Right renal pelvis (tissue), 4 donors: ENCODE measurements around the gene MTA1. TPM values are rescaled to one million over a fixed set of nuclear protein-coding genes. Genes with fewer than 3 reads are reported as not detected.

Experiments used
- DNase-seq, 4 donors: peaks; one replicate each; pipeline ENCODE4 v3.0.0-alpha.2; 2013; ENCODE audit warnings: low read depth in 4 of 4, low spot score in 3 of 4, missing footprints in 1 of 4
- polyA plus RNA-seq, 4 donors: library from polyadenylated mRNA; unstranded; fragments of 120-200 nt; gene quantifications; one replicate each; pipeline ENCODE4 v1.2.1, GENCODE V29; 2013; ENCODE audit not compliant: insufficient read length in 4 of 4

MTA1 gene
- polyA plus RNA-seq: 100 to 1,000 TPM in 3 of 4 donors, 10 to 100 TPM in 1; 96.2 to 125 (median 106) TPM

DNA sequence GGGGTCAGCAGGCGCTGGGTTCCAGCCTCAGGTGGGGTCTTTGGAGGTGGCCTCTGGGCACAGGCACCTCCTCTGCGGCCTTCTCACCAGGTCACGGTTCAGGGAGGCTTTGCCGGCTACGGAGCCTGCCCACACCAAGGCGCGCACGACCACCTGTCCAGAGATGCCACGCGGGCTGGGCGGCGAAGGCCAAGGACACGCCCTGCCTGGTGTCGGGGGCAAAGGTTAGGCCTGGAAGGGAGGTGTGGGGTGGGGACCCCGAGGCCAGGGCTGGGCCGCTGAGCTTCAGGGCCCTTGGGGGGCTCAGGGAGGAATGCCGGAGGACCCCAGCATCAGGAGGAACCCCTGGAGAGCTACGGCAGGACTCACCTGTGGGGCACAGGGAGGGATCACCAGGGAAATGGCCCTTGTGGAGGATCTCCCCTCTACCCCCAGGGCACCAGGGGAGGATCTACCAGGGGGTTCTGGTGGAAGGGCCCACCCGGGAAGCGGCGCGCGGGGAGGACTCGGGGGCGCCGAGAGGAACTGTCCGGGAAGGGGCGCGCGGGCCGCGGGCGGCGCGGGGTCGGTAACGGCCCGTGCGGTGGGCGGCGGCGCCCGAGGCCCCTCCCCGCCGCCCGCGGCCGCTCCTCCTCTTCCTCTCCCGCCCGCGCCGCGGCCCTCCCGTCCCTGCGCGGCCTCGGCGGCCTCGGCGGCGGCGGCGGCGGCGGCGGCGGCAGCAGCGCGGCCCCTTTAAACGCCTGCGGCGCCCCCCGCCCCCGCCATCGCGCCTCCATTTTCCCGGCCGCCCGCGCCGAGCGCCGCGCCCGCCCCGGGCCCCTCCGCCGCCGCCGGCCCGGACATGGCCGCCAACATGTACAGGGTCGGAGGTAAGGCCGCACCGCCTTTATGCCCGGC lies at the start of gene MTA1:
Gene MTA1, plus strand, starts transcription at position 633 of the 897 bp plus-strand sequence. Its CDS starts 209 bp downstream, at position 842.
- no peak for DNase-seq

DNA sequence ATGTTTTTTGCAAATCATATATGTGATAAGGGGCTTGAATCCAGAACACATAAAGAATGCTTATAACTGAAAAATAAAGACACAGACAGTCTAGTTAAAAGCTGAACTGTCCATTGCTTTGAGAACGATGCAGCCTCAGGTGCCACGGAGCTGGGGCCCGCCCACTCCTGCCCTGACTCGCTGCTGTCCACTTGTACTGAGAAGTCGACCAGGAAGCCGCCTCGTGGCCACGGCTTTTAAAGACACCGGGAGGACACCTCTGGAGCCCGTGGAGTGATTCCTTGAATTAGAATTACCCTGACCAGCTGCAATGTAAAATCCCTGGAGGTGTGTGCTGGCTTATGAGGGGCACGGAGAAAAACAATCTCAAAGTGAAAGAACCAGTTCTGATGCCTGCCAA lies 45.2 kb upstream of the MTA1 start:
- DNase-seq: no peak

GRCh38 chr14:105375635-105376057 lies 44.0 kb upstream of the MTA1 start:
- DNase-seq: no peak

- DNase-seq: no peak
Measured at GRCh38 chr14:105376521-105377440, 42.8 kb upstream of the MTA1 start.

GRCh38 chr14:105377555-105378182 lies 42.0 kb upstream of the MTA1 start:
- no peak for DNase-seq

DNA sequence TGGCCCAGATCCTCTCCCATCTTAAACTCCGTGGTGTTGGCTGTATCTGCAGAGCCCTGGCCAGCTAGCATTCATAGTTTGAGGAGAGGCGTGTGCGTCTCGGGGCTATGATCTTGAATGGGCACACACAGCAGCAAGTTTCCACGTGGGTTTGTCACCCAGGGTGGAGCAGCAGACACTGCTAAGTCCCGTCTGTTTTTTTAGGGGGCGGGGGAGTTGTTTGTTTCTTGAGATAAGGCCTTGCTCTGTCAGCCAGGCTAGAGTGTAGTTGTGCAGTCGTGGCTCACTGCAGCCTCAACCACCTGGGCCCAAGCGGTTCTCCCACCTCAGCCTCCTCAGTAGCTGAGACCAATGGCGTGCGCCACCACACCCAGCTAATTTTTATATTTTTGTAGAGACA lies 41.4 kb upstream of the MTA1 start:
- DNase-seq: no peak

GRCh38 chr14:105378873-105379685 lies 40.5 kb upstream of the MTA1 start:
- no peak for DNase-seq

- DNase-seq: no peak
Measured at GRCh38 chr14:105379946-105380345, 39.7 kb upstream of the MTA1 start.

- no peak for DNase-seq
Measured at GRCh38 chr14:105380756-105381155, 38.9 kb upstream of the MTA1 start.

DNA sequence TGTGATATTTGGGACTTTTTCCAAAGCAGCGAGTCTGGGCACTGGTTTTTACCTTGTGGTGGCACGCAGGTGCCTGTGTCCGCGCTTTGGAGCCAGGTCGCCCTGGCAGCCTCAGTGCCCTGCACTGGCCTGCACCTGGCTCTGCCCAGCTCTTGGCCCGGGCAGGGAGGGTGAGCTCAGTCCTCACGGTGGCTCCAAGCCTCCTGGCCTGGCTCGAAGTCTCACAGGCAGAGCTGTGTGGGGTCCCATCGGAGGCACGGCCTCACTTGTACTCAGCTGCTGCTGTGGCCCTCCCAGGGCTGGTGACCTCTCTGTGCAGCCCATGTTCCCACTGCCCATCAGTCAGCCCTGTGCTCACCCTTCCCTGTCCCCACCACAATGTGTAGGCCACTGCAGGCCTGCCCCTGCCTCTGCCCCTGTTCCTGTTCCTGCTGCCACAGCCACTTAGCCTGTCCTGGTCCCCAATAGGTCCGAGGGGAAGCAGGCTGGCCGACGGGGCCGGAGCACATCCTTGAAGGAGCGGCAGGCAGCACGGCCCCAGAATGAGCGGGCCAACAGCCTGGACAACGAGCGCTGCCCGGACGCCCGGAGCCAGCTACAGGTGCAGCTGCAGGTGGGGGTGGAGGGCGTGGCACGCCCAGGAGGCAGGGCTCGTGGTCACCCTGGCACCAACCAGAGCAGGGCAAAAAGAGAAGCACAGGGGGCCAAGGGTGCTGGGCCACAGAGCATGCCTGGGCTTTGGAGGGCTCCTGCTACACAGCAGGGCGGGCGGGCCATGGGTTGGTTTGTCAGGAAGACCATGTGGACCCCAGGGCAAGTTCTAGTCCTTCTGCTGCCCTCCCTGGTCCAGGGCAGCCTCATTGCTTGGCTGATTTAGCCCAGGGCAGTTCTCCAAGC lies 37.9 kb upstream of the MTA1 start:
- no peak for DNase-seq

DNA sequence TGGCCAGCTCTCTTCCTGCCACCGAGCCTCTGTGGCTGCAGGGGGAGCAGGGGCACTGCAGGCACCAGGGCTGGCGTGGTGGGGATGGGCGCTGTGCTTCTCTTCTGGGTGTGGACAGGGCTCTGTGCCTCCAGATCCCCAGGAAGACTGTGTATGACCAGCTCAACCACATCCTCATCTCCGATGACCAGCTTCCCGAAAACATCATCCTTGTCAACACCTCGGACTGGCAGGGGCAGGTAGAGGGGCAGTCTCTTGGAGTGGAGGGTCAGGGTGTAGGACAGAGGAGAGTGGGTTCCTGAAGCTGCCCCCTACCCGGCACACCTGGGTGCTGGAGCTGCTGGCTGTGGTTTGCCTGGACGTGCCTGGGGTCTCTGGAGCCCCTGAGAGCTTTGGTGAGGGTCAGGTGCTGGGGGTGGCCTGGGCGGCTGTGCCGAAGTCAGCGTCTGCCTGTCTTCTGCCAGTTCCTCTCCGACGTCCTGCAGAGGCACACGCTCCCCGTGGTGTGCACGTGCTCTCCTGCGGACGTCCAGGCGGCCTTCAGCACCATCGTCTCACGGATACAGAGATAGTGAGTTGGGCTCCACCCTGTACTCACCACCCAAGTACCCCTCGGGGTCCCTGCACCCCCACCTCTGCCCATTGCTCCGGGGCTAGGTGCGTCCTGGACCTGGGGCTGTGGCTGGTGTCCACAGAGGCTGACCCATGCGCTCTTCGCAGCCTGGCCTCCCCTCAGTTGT lies 37.1 kb upstream of the MTA1 start:
- no peak for DNase-seq

- DNase-seq: no peak
Measured at GRCh38 chr14:105383083-105383730, 36.4 kb upstream of the MTA1 start.

- no peak for DNase-seq
Measured at GRCh38 chr14:105384041-105384557, 35.5 kb upstream of the MTA1 start.

- DNase-seq: no peak
Measured at GRCh38 chr14:105384605-105385321, 34.9 kb upstream of the MTA1 start.

DNA sequence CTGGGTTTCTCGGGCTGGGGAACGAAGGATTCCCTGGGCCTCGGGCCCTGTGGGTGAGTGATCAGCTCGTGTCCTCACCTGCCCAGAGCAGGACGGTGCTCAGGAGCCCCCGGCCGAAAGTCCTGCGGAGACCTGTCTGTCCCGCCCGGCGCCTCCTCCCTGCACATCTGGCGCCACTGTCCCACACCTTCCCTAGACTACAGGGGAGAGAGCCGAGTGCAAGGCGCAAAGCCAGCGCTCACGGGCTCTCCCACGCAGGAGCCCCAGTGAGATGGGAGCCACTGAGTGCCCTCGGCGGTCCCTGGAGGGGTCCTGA lies 34.3 kb upstream of the MTA1 start:
- no peak for DNase-seq

GRCh38 chr14:105385698-105386365 lies 33.8 kb upstream of the MTA1 start:
- DNase-seq: no peak
